ENCODE results near the gene NQO1.
A peak's percentile ranks its signal among the peaks of the same experiment; 100 is the strongest.
"Not testable (repeated sequence)": the region's sequence is repeated elsewhere in the genome, so short reads cannot be mapped to it uniquely, and the experiment has no call there.

NQO1 gene

GRCh38 chr16:69757375-69757774, 31.0 kb upstream of the NQO1 start:
- not testable (repeated sequence) for H3K4me1 ChIP-seq (ENCODE audit: insufficient read depth, low read length); H3K4me3 ChIP-seq (ENCODE audit: low read length); H3K27me3 ChIP-seq (ENCODE audit: insufficient read depth, low read length); H3K9me3 ChIP-seq (ENCODE audit: insufficient read depth, low read depth, low read length); H3K27ac ChIP-seq (ENCODE audit: low read length); H3K9ac ChIP-seq (ENCODE audit: low read depth, low read length); H3K36me3 ChIP-seq (ENCODE audit: insufficient read depth, low read depth, low read length)

- H3K9me3 ChIP-seq (ENCODE audit: insufficient read depth, low read depth, low read length), result no peaks in the 10 kb centered on the region
- H3K36me3 ChIP-seq (ENCODE audit: insufficient read depth, low read depth, low read length), result peaks cover 12% of the 10 kb centered on the region
- no peak overlapping the region for H3K9ac ChIP-seq (ENCODE audit: low read depth, low read length)
- no peak overlapping the region for H3K27ac ChIP-seq (ENCODE audit: low read length)
- H3K4me1 ChIP-seq (ENCODE audit: insufficient read depth, low read length), result peaks cover 2% of the 10 kb centered on the region; the same call in 1 of the 2 replicates
- no peaks in the 10 kb centered on the region for H3K27me3 ChIP-seq (ENCODE audit: insufficient read depth, low read length)
- no peak overlapping the region for H3K4me3 ChIP-seq (ENCODE audit: low read length)
Observed at GRCh38 chr16:69756705-69757104, 30.3 kb upstream of the NQO1 start.

GRCh38 chr16:69754469-69755310, 28.3 kb upstream of the NQO1 start, which contains the start of gene NOB1:
Gene NOB1, minus strand, starts transcription at chr16:69754926. Its CDS starts 16 bp downstream, at chr16:69754910.
- Histone ChIP-seq H3K36me3 (ENCODE audit: insufficient read depth, low read depth, low read length) (peaks cover 32% of the 10 kb centered on the region), H3K27me3 (ENCODE audit: insufficient read depth, low read length) (no peaks in the 10 kb centered on the region), H3K9me3 (ENCODE audit: insufficient read depth, low read depth, low read length) (no peaks in the 10 kb centered on the region), H3K27ac (ENCODE audit: low read length) (peak within 1 kb of the TSS; percentile 82), H3K9ac (ENCODE audit: low read depth, low read length) (peak within 1 kb of the TSS; percentile 99), H3K4me1 (ENCODE audit: insufficient read depth, low read length) (no peaks in the 10 kb centered on the region), H3K4me3 (ENCODE audit: low read length) (peak within 1 kb of the TSS; percentile 98)

DNA sequence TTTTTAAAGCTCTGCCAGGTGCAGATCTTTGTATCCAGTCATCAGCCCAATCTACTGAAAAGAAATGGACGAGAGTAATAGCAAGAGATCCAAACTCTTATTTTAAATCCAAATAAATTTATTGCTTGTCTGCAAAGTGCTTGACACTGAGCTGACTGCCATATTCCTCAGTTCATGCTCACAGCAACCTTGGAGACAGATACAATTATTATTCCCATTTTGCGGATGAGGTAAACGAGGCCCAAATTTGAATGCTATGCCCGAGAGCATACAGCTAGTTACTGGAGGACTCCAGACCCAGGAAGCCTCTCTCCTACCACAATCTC, 27.7 kb upstream of the NQO1 start:
- Histone ChIP-seq H3K9ac (ENCODE audit: low read depth, low read length) (peak overlapping the region; percentile 99), H3K4me1 (ENCODE audit: insufficient read depth, low read length) (no peaks in the 10 kb centered on the region), H3K27ac (ENCODE audit: low read length) (peak overlapping the region; percentile 82), H3K27me3 (ENCODE audit: insufficient read depth, low read length) (no peaks in the 10 kb centered on the region), H3K4me3 (ENCODE audit: low read length) (peak overlapping the region; percentile 98), H3K9me3 (ENCODE audit: insufficient read depth, low read depth, low read length) (no peaks in the 10 kb centered on the region), H3K36me3 (ENCODE audit: insufficient read depth, low read depth, low read length) (peaks cover 37% of the 10 kb centered on the region)

- H3K4me3 ChIP-seq (ENCODE audit: low read length), result no peak overlapping the region
- H3K9me3 ChIP-seq (ENCODE audit: insufficient read depth, low read depth, low read length), result no peaks in the 10 kb centered on the region
- H3K4me1 ChIP-seq (ENCODE audit: insufficient read depth, low read length), result no peaks in the 10 kb centered on the region
- H3K27me3 ChIP-seq (ENCODE audit: insufficient read depth, low read length), result no peaks in the 10 kb centered on the region
- H3K27ac ChIP-seq (ENCODE audit: low read length), result no peak overlapping the region
- no peak overlapping the region for H3K9ac ChIP-seq (ENCODE audit: low read depth, low read length)
- H3K36me3 ChIP-seq (ENCODE audit: insufficient read depth, low read depth, low read length), result peaks cover 90% of the 10 kb centered on the region
Observed at GRCh38 chr16:69748694-69749345, 22.5 kb upstream of the NQO1 start.

DNA sequence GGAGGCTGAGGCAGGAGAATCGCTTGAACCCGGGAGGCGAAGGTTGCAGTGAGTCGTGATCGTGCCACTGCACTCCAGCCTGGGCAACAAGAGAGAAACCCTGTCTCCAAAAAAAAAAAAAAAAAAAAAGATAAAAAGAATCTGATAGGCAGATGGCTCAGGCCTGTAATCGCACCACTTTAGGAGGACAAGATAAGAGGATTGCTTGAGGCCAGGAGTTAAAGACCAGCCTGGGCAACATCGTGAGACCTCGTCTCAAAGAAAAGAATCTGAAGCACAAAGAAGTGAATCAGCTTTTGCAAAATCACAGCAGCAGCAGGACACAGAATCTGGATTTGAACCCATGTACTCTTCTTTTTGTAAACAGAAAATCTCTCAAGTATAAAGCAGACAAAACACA, 20.8 kb upstream of the NQO1 start:
- H3K36me3 ChIP-seq (ENCODE audit: insufficient read depth, low read depth, low read length), result peaks cover 99% of the 10 kb centered on the region
- H3K27ac ChIP-seq (ENCODE audit: low read length), result no peak overlapping the region
- H3K9ac ChIP-seq (ENCODE audit: low read depth, low read length), result no peak overlapping the region
- no peaks in the 10 kb centered on the region for H3K9me3 ChIP-seq (ENCODE audit: insufficient read depth, low read depth, low read length)
- no peaks in the 10 kb centered on the region for H3K27me3 ChIP-seq (ENCODE audit: insufficient read depth, low read length)
- H3K4me1 ChIP-seq (ENCODE audit: insufficient read depth, low read length), result no peaks in the 10 kb centered on the region
- H3K4me3 ChIP-seq (ENCODE audit: low read length), result no peak overlapping the region

GRCh38 chr16:69745959-69746358, 19.6 kb upstream of the NQO1 start:
- H3K36me3 ChIP-seq (ENCODE audit: insufficient read depth, low read depth, low read length), result peaks cover 100% of the 10 kb centered on the region
- no peaks in the 10 kb centered on the region for H3K9me3 ChIP-seq (ENCODE audit: insufficient read depth, low read depth, low read length)
- no peaks in the 10 kb centered on the region for H3K27me3 ChIP-seq (ENCODE audit: insufficient read depth, low read length)
- no peak overlapping the region for H3K27ac ChIP-seq (ENCODE audit: low read length)
- H3K4me1 ChIP-seq (ENCODE audit: insufficient read depth, low read length), result no peaks in the 10 kb centered on the region
- no peak overlapping the region for H3K9ac ChIP-seq (ENCODE audit: low read depth, low read length)
- no peak overlapping the region for H3K4me3 ChIP-seq (ENCODE audit: low read length)

- Histone ChIP-seq H3K9me3 (ENCODE audit: insufficient read depth, low read depth, low read length) (no peaks in the 10 kb centered on the region), H3K4me1 (ENCODE audit: insufficient read depth, low read length) (no peaks in the 10 kb centered on the region), H3K36me3 (ENCODE audit: insufficient read depth, low read depth, low read length) (peaks cover 97% of the 10 kb centered on the region), H3K9ac (ENCODE audit: low read depth, low read length) (no peak overlapping the region), H3K27me3 (ENCODE audit: insufficient read depth, low read length) (no peaks in the 10 kb centered on the region), H3K4me3 (ENCODE audit: low read length) (no peak overlapping the region), H3K27ac (ENCODE audit: low read length) (no peak overlapping the region)
Observed at GRCh38 chr16:69745232-69745612, 18.9 kb upstream of the NQO1 start.

DNA sequence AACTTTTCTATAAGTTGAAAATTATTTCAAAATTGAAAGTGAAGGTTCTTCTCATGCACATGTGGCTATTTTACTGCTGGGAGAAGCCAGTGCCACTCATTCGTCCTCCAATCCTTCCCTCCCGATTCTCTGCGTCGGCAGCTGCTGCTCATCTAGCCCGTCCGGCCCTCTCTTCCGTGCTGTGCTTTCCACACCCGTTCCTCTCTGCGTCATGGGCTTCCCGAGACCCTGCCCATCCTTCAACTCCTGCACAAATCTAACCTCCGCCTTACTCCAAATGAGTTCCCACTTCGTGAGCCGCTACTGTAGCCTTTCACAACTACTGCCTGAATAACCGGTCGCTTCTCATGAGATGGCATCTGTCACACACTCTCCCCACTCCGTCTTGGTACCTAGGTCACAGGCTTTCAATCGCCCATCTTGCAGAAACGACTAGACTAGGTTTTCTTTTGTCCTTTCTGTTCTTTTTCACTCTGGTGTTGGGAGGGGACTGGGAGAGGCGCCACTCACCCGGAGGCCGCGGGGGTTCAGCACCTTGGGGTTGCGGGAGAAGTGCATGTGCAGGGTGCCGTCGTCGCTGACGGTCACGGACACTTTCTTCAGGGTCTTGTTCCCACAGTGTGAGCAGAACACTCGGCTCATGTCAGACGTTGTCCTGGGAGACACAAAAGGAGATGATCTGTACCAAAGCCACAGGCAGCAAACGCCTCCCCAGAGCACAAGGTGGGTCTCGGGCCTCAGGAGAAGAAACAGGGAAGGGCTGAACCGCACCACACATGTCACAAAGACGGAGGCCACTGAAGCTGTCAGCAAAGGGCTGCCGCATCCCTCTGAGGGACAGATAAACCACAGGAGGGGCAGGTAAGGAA, 18.2 kb upstream of the NQO1 start:
- Histone ChIP-seq H3K9ac (ENCODE audit: low read depth, low read length) (no peak overlapping the region), H3K36me3 (ENCODE audit: insufficient read depth, low read depth, low read length) (peaks cover 97% of the 10 kb centered on the region), H3K27me3 (ENCODE audit: insufficient read depth, low read length) (no peaks in the 10 kb centered on the region)

GRCh38 chr16:69741951-69742904, 15.9 kb upstream of the NQO1 start:
- no peak overlapping the region for H3K27ac ChIP-seq (ENCODE audit: low read length)

More for the DNA sequence above, 18.2 kb upstream of the NQO1 start:
- Histone ChIP-seq H3K4me3 (ENCODE audit: low read length) (no peak overlapping the region), H3K9me3 (ENCODE audit: insufficient read depth, low read depth, low read length) (no peaks in the 10 kb centered on the region), H3K4me1 (ENCODE audit: insufficient read depth, low read length) (no peaks in the 10 kb centered on the region), H3K27ac (ENCODE audit: low read length) (no peak overlapping the region)

DNA sequence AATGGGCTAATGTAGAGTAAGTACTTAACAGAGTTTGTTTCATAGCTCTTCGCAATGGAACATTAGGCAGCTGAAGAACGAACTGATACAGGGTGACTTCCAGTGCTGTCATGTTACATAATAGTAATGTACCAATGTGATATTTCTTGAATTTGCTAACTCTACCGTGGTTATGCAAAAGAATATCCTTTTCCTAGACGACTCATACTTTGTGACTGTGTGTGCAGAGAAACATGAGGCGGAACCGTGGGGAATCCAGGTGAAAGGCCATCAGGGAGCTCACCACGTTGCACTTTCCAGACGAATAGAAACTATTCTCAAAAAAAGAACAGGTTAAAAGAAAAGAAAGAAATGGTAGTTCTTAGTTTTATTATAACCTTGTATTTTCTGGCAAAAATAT, 15.2 kb upstream of the NQO1 start:
- Histone ChIP-seq H3K9ac (ENCODE audit: low read depth, low read length) (no peak overlapping the region), H3K9me3 (ENCODE audit: insufficient read depth, low read depth, low read length) (no peaks in the 10 kb centered on the region), H3K4me3 (ENCODE audit: low read length) (no peak overlapping the region), H3K36me3 (ENCODE audit: insufficient read depth, low read depth, low read length) (peaks cover 74% of the 10 kb centered on the region), H3K27ac (ENCODE audit: low read length) (no peak overlapping the region), H3K4me1 (ENCODE audit: insufficient read depth, low read length) (no peaks in the 10 kb centered on the region), H3K27me3 (ENCODE audit: insufficient read depth, low read length) (no peaks in the 10 kb centered on the region)

More at GRCh38 chr16:69741951-69742904, 15.9 kb upstream of the NQO1 start:
- Histone ChIP-seq H3K9me3 (ENCODE audit: insufficient read depth, low read depth, low read length) (no peaks in the 10 kb centered on the region), H3K4me3 (ENCODE audit: low read length) (no peak overlapping the region), H3K27me3 (ENCODE audit: insufficient read depth, low read length) (no peaks in the 10 kb centered on the region), H3K4me1 (ENCODE audit: insufficient read depth, low read length) (no peaks in the 10 kb centered on the region), H3K9ac (ENCODE audit: low read depth, low read length) (no peak overlapping the region), H3K36me3 (ENCODE audit: insufficient read depth, low read depth, low read length) (peaks cover 81% of the 10 kb centered on the region)
